Measurements from ENCODE around the gene CCDC102B.

Gene CCDC102B

DNA sequence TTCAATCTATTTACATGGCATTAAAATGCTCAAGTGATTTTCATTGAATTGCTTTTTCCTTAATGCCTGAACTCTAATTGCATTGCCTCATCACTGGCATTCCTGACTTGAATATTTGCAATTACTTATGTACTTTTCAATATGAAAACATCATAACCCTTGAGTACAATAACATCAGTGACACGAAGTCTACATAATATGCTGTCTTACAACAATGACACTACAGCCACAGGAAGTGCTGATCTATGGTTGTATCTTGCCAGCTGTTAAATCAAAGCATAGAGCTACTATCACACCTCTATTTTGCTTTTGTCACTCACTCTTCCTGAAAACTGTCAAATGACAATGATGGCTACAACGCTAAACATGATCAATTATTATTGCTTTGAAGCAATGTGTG is 156.9 kb downstream of the CCDC102B start:
- TF ChIP-seq TAF1 (IDR thresholded peaks at IDR 0.05; ENCODE audit: borderline replicate concordance, insufficient read depth, low read length) (no peak), POLR2AphosphoS5 (IDR thresholded peaks at IDR 0.05; ENCODE audit: low read depth, low read length) (no peak), SIN3A (IDR thresholded peaks at IDR 0.05; ENCODE audit: borderline replicate concordance, insufficient read depth, low read length) (no peak), FOXP2 (optimal IDR thresholded peaks at IDR 0.05; ENCODE audit: borderline replicate concordance, extremely low read depth, extremely low read length, insufficient read depth) (no peak)
- TF ChIP-seq, protein P1, sequence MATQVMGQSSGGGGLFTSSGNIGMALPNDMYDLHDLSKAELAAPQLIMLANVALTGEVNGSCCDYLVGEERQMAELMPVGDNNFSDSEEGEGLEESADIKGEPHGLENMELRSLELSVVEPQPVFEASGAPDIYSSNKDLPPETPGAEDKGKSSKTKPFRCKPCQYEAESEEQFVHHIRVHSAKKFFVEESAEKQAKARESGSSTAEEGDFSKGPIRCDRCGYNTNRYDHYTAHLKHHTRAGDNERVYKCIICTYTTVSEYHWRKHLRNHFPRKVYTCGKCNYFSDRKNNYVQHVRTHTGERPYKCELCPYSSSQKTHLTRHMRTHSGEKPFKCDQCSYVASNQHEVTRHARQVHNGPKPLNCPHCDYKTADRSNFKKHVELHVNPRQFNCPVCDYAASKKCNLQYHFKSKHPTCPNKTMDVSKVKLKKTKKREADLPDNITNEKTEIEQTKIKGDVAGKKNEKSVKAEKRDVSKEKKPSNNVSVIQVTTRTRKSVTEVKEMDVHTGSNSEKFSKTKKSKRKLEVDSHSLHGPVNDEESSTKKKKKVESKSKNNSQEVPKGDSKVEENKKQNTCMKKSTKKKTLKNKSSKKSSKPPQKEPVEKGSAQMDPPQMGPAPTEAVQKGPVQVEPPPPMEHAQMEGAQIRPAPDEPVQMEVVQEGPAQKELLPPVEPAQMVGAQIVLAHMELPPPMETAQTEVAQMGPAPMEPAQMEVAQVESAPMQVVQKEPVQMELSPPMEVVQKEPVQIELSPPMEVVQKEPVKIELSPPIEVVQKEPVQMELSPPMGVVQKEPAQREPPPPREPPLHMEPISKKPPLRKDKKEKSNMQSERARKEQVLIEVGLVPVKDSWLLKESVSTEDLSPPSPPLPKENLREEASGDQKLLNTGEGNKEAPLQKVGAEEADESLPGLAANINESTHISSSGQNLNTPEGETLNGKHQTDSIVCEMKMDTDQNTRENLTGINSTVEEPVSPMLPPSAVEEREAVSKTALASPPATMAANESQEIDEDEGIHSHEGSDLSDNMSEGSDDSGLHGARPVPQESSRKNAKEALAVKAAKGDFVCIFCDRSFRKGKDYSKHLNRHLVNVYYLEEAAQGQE (IDR thresholded peaks at IDR 0.05; ENCODE audit: insufficient read depth in 1 of 2, low read depth in 2 of 2, low read length in 2 of 2): no peak

DNA sequence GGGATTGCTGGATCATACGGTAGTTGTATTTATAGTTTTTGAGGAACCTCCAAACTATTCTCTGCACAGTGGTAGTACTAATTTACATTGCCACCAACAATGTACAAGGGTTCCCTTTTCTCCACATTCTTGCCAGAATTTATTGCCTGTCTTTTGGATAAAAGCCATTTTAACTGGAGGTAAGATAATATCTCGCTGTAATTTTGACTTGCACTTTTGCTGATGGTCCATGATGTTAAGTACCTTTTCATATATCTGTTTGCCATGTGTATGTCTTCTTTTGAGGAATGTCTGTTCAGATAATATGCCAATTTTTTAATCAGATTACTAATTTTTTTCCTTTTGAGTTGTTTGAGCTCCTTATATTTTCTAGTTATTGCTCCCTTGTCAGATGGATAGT is 158.8 kb downstream of the CCDC102B start:
- no peak for TF ChIP-seq FOXP2 (optimal IDR thresholded peaks at IDR 0.05; ENCODE audit: borderline replicate concordance, extremely low read depth, extremely low read length, insufficient read depth)

DNA sequence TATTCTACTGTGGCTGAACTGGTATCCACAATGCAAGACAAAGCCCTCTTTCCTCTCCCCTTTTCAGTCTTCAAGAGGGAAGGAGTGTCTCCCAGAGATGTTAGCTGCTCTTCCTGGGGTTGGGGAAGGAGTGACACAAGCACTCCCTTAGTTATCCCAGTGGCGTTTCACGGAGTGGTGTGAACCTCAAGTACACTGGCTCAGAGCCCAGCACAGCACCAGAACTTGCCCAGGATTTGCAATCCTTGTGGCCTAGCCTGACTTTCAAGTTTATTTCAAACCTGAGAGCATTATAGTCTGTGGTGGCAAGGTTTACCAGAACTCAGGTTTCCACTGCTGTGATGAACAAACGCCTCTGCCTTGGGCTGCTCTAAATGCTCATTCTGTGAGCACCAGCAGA is 162.5 kb downstream of the CCDC102B start:
- no peak for TF ChIP-seq POLR2AphosphoS5 (IDR thresholded peaks at IDR 0.05; ENCODE audit: low read depth, low read length)
- TF ChIP-seq SIN3A (IDR thresholded peaks at IDR 0.05; ENCODE audit: borderline replicate concordance, insufficient read depth, low read length): no peak
- TF ChIP-seq FOXP2 (optimal IDR thresholded peaks at IDR 0.05; ENCODE audit: borderline replicate concordance, extremely low read depth, extremely low read length, insufficient read depth): no peak
- TF ChIP-seq TAF1 (IDR thresholded peaks at IDR 0.05; ENCODE audit: borderline replicate concordance, insufficient read depth, low read length): no peak
- TF ChIP-seq, protein P1 (IDR thresholded peaks at IDR 0.05; ENCODE audit: insufficient read depth in 1 of 2, low read depth in 2 of 2, low read length in 2 of 2): no peak

DNA sequence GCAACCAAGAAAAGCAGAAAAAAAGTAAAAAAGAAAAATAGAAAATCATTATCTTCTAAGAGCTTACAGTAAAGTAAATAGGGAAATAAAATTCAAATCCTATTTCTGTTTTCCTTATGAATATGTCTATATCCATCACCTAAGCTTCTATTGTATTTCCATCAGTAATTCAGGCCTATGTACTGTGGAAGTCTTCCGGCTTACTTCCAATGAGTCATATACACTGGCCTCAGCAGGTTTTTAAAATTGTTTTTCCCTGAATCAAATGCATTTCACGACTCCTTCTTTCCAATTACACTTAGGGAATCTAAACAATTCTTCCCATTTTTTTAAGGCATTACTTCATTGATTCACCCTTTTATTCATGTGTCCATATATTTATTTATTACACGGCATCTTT is 164.7 kb downstream of the CCDC102B start:
- no peak for TF ChIP-seq FOXP2 (optimal IDR thresholded peaks at IDR 0.05; ENCODE audit: borderline replicate concordance, extremely low read depth, extremely low read length, insufficient read depth)
- no peak for TF ChIP-seq POLR2AphosphoS5 (IDR thresholded peaks at IDR 0.05; ENCODE audit: low read depth, low read length)
- TF ChIP-seq TAF1 (IDR thresholded peaks at IDR 0.05; ENCODE audit: borderline replicate concordance, insufficient read depth, low read length): no peak
- TF ChIP-seq, protein P1 (IDR thresholded peaks at IDR 0.05; ENCODE audit: insufficient read depth in 1 of 2, low read depth in 2 of 2, low read length in 2 of 2): no peak
- no peak for TF ChIP-seq SIN3A (IDR thresholded peaks at IDR 0.05; ENCODE audit: borderline replicate concordance, insufficient read depth, low read length)

DNA sequence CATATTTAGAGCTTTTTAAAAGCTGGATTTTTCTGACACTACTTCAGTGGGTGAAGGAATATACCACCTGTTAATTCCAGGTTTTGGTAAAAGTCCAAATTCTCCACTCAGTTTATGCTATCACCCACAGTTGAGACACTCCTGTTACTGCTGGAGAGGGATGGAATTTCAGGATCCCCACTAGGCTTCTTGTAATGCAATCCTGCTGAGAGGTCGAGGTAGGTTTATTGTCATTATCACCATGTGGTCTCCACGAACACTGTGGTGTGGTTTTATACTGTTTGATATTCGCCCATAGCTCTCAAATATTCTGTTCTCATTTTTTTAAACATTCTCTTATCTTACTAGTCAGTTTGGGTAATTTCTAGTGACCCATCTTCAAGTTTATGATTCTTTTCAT is 167.9 kb downstream of the CCDC102B start:
- TF ChIP-seq FOXP2 (optimal IDR thresholded peaks at IDR 0.05; ENCODE audit: borderline replicate concordance, extremely low read depth, extremely low read length, insufficient read depth) (no peak), SIN3A (IDR thresholded peaks at IDR 0.05; ENCODE audit: borderline replicate concordance, insufficient read depth, low read length) (no peak), POLR2AphosphoS5 (IDR thresholded peaks at IDR 0.05; ENCODE audit: low read depth, low read length) (no peak), TAF1 (IDR thresholded peaks at IDR 0.05; ENCODE audit: borderline replicate concordance, insufficient read depth, low read length) (no peak)
- TF ChIP-seq, protein P1 (IDR thresholded peaks at IDR 0.05; ENCODE audit: insufficient read depth in 1 of 2, low read depth in 2 of 2, low read length in 2 of 2): no peak

All from PFSK-1 (cell line).